K562 (cell line): ENCODE data around the gene PPP2R1B. TPM values are rescaled to one million over a fixed set of nuclear protein-coding genes. Genes with fewer than 3 reads are reported as not detected.

Experiments
- C11orf30 ChIP-seq: fragments of 450-650 bp; IDR thresholded peaks from 2 replicates; pipeline ENCODE4 v1.6.1; 2016; ENCODE audit warnings: low read depth, mild to moderate bottlenecking
- CBX3 ChIP-seq, 2 experiments: IDR thresholded peaks; 1 replicate in 1 of 2; 2 replicates in 1 of 2; pipeline ENCODE4 v1.6.1; 2012; ENCODE audit warnings: inconsistent platforms in 2 of 2, low read length in 2 of 2, borderline replicate concordance in 1 of 2, control low read depth in 1 of 2
- CHD2 ChIP-seq: IDR thresholded peaks from 2 replicates; pipeline ENCODE4 v1.6.1; 2011; ENCODE audit warnings: low read depth, low read length
- EGR1 ChIP-seq: fragments of 450-650 bp; conservative IDR thresholded peaks from 2 replicates; pipeline ENCODE4 v1.6.1; 2017; ENCODE audit warnings: mild to moderate bottlenecking
- ETV5 ChIP-seq: sonication (generic); formaldehyde crosslinking; IDR thresholded peaks from 2 replicates; pipeline ENCODE4 v1.4.0; 2020; ENCODE audit warnings: low read depth, mild to moderate bottlenecking, missing genetic modification reagents
- GATAD2A ChIP-seq: fragments of 450-650 bp; IDR thresholded peaks from 2 replicates; pipeline ENCODE4 v1.6.1; 2017
- HDAC2 ChIP-seq: fragments of 450-650 bp; IDR thresholded peaks from 2 replicates; pipeline ENCODE4 v1.6.1; 2016; ENCODE audit warnings: mild to moderate bottlenecking
- MECOM ChIP-seq: fragments of 250-450 bp; sonication (Bioruptor Pico); IDR thresholded peaks from 2 replicates; pipeline ENCODE4 v1.8.0; 2022; ENCODE audit warnings: inconsistent platforms
- MTA3 ChIP-seq: fragments of 450-650 bp; formaldehyde crosslinking; IDR thresholded peaks from 2 replicates; pipeline ENCODE4 v1.6.1; 2017; ENCODE audit warnings: mild to moderate bottlenecking, borderline replicate concordance
- MXI1 ChIP-seq: IDR thresholded peaks from 2 replicates; pipeline ENCODE4 v1.6.1; 2011; ENCODE audit warnings: low read depth, mild to moderate bottlenecking, improper control_type of control experiment, low read length
- SAFB ChIP-seq: fragments of 200-400 bp; formaldehyde crosslinking; IDR thresholded peaks from 2 replicates; pipeline ENCODE4 v1.6.1; 2017; ENCODE audit warnings: low read depth, low read length, borderline replicate concordance
- ZNF253 ChIP-seq: fragments of 250-450 bp; sonication (Bioruptor Pico); conservative IDR thresholded peaks from 2 replicates; pipeline ENCODE4 v1.6.1; 2021; ENCODE audit warnings: mild to moderate bottlenecking
- ZSCAN32 ChIP-seq: fragments of 450-650 bp; formaldehyde crosslinking; IDR thresholded peaks from 2 replicates; pipeline ENCODE4 v1.4.0; 2020; ENCODE audit warnings: mild to moderate bottlenecking, moderate library complexity
- polyA plus RNA-seq, 8 experiments: library from polyadenylated mRNA; depleted of rRNA in 4 of 8; stranded (reverse) in 5 of 8; unstranded in 3 of 8; fragments of >200 nt; fragmentation: Nextera tagmentation in 2 of 8; fragmentation: Illumina TruSeq in 1 of 8; extraction: Ambion mirVana in 2 of 8; extraction: Trizol in 1 of 8; gene quantifications; 2 replicates each; pipeline versions ENCODE4 v1.2.1 to v1.2.3, GENCODE V29; 2011 to 2014; ENCODE audit warnings: inconsistent platforms in 1 of 8, missing spikeins in 1 of 8
- total RNA-seq, 7 experiments: library from RNA; depleted of rRNA in 6 of 7; stranded (reverse); fragments of >200 nt in 6 of 7; fragmentation: Illumina TruSeq in 2 of 7; extraction: Trizol in 2 of 7; gene quantifications; 2 replicates each; pipeline versions ENCODE4 v1.2.1 to v1.2.3, GENCODE V29; 2011 to 2021; ENCODE audit warnings: low replicate concordance in 1 of 7
- TF ChIP-seq, protein P1 (sequence below): fragments of 250-450 bp; sonication (Bioruptor Pico); IDR thresholded peaks from 2 replicates; pipeline ENCODE4 v1.8.0; 2021; ENCODE audit warnings: borderline replicate concordance, mild to moderate bottlenecking, moderate library complexity; ENCODE audit not compliant: poor library complexity, severe bottlenecking
- TF ChIP-seq, protein P2 (sequence below): fragments of 450-650 bp; IDR thresholded peaks from 2 replicates; pipeline ENCODE4 v1.6.1; 2016; ENCODE audit warnings: missing biosample characterization, missing genetic modification characterization
- TF ChIP-seq, protein P3 (sequence below): sonication (generic); formaldehyde crosslinking; IDR thresholded peaks from 2 replicates; pipeline ENCODE4 v1.8.0; 2023; ENCODE audit warnings: mild to moderate bottlenecking, missing genetic modification reagents
- TF ChIP-seq, protein P4 (sequence below): sonication (generic); formaldehyde crosslinking; IDR thresholded peaks from 2 replicates; pipeline ENCODE4 v1.8.0; 2022; ENCODE audit warnings: mild to moderate bottlenecking, missing genetic modification reagents
- TF ChIP-seq, protein P5 (sequence below): sonication (generic); formaldehyde crosslinking; IDR thresholded peaks from 2 replicates; pipeline ENCODE4 v1.8.1; 2023; ENCODE audit warnings: missing genetic modification reagents, mild to moderate bottlenecking, borderline replicate concordance

Gene PPP2R1B
- total and polyA plus RNA-seq, 9 of the 15 experiments (the other 6 are each of a cell fraction or from before 2014, with no cell fraction given), result 24.6 to 68.5 (median 39.8) TPM

DNA sequence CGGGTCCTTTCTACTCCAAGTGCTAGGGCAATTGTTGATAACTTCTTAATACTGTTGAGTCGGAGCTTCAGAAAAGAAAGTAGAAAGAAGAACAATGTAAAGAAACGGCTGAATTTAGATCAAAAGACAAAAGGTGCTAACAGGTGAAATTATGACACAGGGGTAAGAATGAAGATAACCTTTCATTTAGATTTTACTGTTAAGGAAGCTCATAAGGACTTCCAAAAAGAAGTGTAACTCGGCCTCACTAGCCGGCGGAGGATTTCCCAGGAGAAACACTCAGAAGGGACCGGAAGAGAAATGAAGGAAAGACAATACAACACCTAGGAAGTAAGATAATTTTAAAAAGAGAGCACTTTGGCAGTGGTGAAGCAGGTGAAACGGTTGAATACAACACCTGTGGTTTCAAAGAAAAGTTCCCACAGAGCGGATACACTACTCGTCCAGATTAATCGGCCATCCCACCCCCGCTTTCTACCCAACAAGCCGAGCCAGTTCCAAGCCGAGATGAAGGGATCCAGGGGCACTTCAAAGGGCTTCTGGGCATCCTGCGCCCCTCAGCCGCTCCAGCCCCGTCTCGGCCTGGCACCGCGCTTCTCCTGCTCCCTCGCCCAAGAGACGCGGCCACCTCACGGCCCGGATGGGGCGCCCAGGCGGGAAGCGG is 737 bp downstream of the PPP2R1B start (continued):
- 0 out of 2 replicates have a peak, but pooled peaks have one; percentile 71 for TF ChIP-seq ETV5
- no peak for TF ChIP-seq ZSCAN32 (CRISPR knock-in tag)
- TF ChIP-seq MXI1, result no peak
- TF ChIP-seq CHD2, result no peak
- no peak for TF ChIP-seq C11orf30
- TF ChIP-seq SAFB, result no peak
- 0 out of 3 replicates have a peak, but pooled peaks of 1 of the 2 experiments have one; percentile 8 for TF ChIP-seq CBX3 (IDR thresholded peaks at IDR 0.05; ENCODE audit: borderline replicate concordance in 1 of 2, low read length in 2 of 2)
- TF ChIP-seq, protein P1, sequence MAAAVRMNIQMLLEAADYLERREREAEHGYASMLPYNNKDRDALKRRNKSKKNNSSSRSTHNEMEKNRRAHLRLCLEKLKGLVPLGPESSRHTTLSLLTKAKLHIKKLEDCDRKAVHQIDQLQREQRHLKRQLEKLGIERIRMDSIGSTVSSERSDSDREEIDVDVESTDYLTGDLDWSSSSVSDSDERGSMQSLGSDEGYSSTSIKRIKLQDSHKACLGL (CRISPR knock-in tag), result no peak
- TF ChIP-seq, protein P2, sequence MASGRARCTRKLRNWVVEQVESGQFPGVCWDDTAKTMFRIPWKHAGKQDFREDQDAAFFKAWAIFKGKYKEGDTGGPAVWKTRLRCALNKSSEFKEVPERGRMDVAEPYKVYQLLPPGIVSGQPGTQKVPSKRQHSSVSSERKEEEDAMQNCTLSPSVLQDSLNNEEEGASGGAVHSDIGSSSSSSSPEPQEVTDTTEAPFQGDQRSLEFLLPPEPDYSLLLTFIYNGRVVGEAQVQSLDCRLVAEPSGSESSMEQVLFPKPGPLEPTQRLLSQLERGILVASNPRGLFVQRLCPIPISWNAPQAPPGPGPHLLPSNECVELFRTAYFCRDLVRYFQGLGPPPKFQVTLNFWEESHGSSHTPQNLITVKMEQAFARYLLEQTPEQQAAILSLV (tag), result no peak
- no peak for TF ChIP-seq ZNF253 (CRISPR knock-in tag)
- no peak for TF ChIP-seq HDAC2
- no peak for TF ChIP-seq MECOM (CRISPR knock-in tag)
- TF ChIP-seq, protein P3, sequence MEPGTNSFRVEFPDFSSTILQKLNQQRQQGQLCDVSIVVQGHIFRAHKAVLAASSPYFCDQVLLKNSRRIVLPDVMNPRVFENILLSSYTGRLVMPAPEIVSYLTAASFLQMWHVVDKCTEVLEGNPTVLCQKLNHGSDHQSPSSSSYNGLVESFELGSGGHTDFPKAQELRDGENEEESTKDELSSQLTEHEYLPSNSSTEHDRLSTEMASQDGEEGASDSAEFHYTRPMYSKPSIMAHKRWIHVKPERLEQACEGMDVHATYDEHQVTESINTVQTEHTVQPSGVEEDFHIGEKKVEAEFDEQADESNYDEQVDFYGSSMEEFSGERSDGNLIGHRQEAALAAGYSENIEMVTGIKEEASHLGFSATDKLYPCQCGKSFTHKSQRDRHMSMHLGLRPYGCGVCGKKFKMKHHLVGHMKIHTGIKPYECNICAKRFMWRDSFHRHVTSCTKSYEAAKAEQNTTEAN (CRISPR knock-in tag), result no peak
- TF ChIP-seq, protein P4, sequence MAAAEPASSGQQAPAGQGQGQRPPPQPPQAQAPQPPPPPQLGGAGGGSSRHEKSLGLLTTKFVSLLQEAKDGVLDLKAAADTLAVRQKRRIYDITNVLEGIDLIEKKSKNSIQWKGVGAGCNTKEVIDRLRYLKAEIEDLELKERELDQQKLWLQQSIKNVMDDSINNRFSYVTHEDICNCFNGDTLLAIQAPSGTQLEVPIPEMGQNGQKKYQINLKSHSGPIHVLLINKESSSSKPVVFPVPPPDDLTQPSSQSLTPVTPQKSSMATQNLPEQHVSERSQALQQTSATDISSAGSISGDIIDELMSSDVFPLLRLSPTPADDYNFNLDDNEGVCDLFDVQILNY, result no peak
- TF ChIP-seq MTA3, result 0 out of 2 replicates have a peak, but pooled peaks have one; percentile 16
- TF ChIP-seq EGR1, result peak; percentile 80
- TF ChIP-seq, protein P5, sequence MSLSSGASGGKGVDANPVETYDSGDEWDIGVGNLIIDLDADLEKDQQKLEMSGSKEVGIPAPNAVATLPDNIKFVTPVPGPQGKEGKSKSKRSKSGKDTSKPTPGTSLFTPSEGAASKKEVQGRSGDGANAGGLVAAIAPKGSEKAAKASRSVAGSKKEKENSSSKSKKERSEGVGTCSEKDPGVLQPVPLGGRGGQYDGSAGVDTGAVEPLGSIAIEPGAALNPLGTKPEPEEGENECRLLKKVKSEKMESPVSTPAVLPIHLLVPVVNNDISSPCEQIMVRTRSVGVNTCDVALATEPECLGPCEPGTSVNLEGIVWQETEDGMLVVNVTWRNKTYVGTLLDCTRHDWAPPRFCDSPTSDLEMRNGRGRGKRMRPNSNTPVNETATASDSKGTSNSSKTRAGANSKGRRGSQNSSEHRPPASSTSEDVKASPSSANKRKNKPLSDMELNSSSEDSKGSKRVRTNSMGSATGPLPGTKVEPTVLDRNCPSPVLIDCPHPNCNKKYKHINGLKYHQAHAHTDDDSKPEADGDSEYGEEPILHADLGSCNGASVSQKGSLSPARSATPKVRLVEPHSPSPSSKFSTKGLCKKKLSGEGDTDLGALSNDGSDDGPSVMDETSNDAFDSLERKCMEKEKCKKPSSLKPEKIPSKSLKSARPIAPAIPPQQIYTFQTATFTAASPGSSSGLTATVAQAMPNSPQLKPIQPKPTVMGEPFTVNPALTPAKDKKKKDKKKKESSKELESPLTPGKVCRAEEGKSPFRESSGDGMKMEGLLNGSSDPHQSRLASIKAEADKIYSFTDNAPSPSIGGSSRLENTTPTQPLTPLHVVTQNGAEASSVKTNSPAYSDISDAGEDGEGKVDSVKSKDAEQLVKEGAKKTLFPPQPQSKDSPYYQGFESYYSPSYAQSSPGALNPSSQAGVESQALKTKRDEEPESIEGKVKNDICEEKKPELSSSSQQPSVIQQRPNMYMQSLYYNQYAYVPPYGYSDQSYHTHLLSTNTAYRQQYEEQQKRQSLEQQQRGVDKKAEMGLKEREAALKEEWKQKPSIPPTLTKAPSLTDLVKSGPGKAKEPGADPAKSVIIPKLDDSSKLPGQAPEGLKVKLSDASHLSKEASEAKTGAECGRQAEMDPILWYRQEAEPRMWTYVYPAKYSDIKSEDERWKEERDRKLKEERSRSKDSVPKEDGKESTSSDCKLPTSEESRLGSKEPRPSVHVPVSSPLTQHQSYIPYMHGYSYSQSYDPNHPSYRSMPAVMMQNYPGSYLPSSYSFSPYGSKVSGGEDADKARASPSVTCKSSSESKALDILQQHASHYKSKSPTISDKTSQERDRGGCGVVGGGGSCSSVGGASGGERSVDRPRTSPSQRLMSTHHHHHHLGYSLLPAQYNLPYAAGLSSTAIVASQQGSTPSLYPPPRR (CRISPR knock-in tag), result no peak
- no peak for TF ChIP-seq GATAD2A
